ENCODE data around the gene KCNB1.

The KCNB1 gene

DNA sequence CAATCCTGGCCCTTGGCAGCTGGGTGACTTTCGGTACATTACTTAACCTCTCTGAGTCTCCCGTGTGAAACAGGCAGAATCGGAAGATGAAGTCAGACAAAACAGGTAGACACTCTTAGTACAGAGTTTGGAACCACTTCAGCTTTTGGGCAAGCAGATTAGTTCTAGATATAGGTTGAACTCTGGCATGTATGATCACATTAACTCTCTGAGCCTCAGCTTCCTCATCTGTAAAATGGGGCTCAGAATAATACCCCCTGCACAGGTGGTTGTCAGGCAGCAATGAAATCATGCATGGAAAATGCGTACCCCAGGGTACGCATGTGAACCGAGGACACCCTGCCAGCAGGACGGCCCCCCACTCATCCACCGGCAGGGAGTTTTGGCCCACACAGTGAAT lies 87.7 kb downstream of the KCNB1 start:
- Histone ChIP-seq H3K27me3 (ENCODE audit: control insufficient read depth, insufficient read depth, low read length) (no peaks in the 10 kb centered on the region), H3K36me3 (ENCODE audit: control insufficient read depth, low read depth, low read length) (no peaks in the 10 kb centered on the region), H3K9me3 (ENCODE audit: control insufficient read depth, low read depth, low read length) (no peaks in the 10 kb centered on the region), H3K9ac (ENCODE audit: low read length) (no peak overlapping the region), H3K4me3 (ENCODE audit: low read length) (no peak overlapping the region), H3K27ac (ENCODE audit: low read length) (no peak overlapping the region), H3K4me1 (ENCODE audit: control insufficient read depth, low read depth, low read length) (no peaks in the 10 kb centered on the region)

GRCh38 chr20:49394264-49394663 lies 88.2 kb downstream of the KCNB1 start:
- Histone ChIP-seq H3K36me3 (ENCODE audit: control insufficient read depth, low read depth, low read length) (no peaks in the 10 kb centered on the region), H3K27ac (ENCODE audit: low read length) (no peak overlapping the region), H3K4me1 (ENCODE audit: control insufficient read depth, low read depth, low read length) (no peaks in the 10 kb centered on the region), H3K9me3 (ENCODE audit: control insufficient read depth, low read depth, low read length) (no peaks in the 10 kb centered on the region), H3K4me3 (ENCODE audit: low read length) (no peak overlapping the region), H3K9ac (ENCODE audit: low read length) (no peak overlapping the region), H3K27me3 (ENCODE audit: control insufficient read depth, insufficient read depth, low read length) (no peaks in the 10 kb centered on the region)

DNA sequence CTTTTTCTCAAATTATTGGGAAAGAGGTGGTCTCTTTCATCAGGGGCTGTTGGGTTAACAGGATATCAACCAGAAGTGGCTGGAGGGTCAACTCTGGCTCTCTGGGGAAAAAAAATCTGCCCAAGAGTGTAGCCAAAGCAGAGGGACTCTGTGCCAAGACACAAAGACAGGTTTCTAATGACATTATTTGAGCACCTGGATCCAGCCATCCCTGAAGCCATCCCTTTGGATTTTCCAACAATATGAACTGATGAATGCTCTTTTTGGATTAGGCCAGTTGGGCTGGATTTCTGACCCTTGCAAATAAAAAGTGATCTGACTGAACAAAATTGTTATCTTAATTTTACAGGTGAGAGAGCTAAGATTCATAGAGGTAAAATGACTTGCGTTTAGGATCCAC lies 88.7 kb downstream of the KCNB1 start:
- H3K9me3 ChIP-seq (ENCODE audit: control insufficient read depth, low read depth, low read length), result no peaks in the 10 kb centered on the region
- H3K4me3 ChIP-seq (ENCODE audit: low read length), result no peak overlapping the region

GRCh38 chr20:49392745-49393144 lies 89.7 kb downstream of the KCNB1 start:
- H3K27ac ChIP-seq (ENCODE audit: low read length), result no peak overlapping the region
- no peak overlapping the region for H3K4me3 ChIP-seq (ENCODE audit: low read length)
- H3K9ac ChIP-seq (ENCODE audit: low read length), result no peak overlapping the region
- H3K36me3 ChIP-seq (ENCODE audit: control insufficient read depth, low read depth, low read length), result no peaks in the 10 kb centered on the region
- no peaks in the 10 kb centered on the region for H3K9me3 ChIP-seq (ENCODE audit: control insufficient read depth, low read depth, low read length)
- H3K4me1 ChIP-seq (ENCODE audit: control insufficient read depth, low read depth, low read length), result no peaks in the 10 kb centered on the region
- no peaks in the 10 kb centered on the region for H3K27me3 ChIP-seq (ENCODE audit: control insufficient read depth, insufficient read depth, low read length)

More for the DNA sequence above, 88.7 kb downstream of the KCNB1 start:
- Histone ChIP-seq H3K27ac (ENCODE audit: low read length) (no peak overlapping the region), H3K9ac (ENCODE audit: low read length) (no peak overlapping the region), H3K27me3 (ENCODE audit: control insufficient read depth, insufficient read depth, low read length) (no peaks in the 10 kb centered on the region), H3K36me3 (ENCODE audit: control insufficient read depth, low read depth, low read length) (no peaks in the 10 kb centered on the region), H3K4me1 (ENCODE audit: control insufficient read depth, low read depth, low read length) (no peaks in the 10 kb centered on the region)

DNA sequence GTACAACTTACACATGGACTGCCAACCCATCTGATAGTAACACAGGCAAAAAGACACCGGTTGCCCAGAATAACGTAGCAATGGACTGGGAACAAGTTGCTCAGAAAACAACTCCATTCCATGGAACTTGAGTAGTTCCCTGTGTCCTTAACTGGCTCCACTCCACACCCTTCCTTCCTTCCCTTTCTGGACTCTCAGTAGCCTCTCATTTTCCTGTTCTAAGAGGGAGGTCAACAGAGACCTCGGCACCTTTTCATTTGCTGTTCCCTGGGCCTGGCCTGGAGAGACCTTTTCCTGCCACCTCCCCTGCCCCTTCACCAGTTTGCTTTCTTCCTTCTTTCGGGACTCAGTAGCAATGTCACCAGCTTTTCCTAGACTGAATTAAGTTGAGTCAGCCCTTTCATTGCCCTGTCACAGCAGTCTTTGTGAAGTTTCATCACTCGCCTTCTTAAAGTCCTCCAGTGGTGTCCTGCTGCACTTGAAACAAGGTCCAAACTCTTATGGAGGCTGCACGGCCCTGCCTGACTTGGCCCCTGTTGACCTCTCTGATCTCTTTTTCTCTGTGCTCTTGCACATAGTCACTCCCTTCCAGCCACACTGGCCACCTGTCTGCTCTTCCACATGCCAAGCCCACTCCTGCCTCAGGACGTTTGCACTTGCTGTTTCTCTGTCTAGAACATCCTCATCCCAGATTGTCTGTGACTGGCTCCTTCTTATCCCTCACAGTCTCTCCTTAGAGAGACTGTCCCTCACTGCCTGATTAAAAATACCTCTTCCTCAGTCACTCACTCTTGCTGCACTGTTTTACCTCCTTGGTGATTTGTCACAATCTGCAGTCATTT lies 90.8 kb downstream of the KCNB1 start:
- H3K4me1 ChIP-seq (ENCODE audit: control insufficient read depth, low read depth, low read length), result no peaks in the 10 kb centered on the region

GRCh38 chr20:49389854-49390253 lies 92.6 kb downstream of the KCNB1 start:
- Histone ChIP-seq H3K27ac (ENCODE audit: low read length) (no peak overlapping the region), H3K4me3 (ENCODE audit: low read length) (no peak overlapping the region), H3K27me3 (ENCODE audit: control insufficient read depth, insufficient read depth, low read length) (no peaks in the 10 kb centered on the region), H3K9me3 (ENCODE audit: control insufficient read depth, low read depth, low read length) (no peaks in the 10 kb centered on the region), H3K9ac (ENCODE audit: low read length) (no peak overlapping the region), H3K4me1 (ENCODE audit: control insufficient read depth, low read depth, low read length) (peaks cover 2% of the 10 kb centered on the region), H3K36me3 (ENCODE audit: control insufficient read depth, low read depth, low read length) (no peaks in the 10 kb centered on the region)

More for the DNA sequence above, 90.8 kb downstream of the KCNB1 start:
- no peak overlapping the region for H3K27ac ChIP-seq (ENCODE audit: low read length)
- H3K9ac ChIP-seq (ENCODE audit: low read length), result no peak overlapping the region
- H3K36me3 ChIP-seq (ENCODE audit: control insufficient read depth, low read depth, low read length), result no peaks in the 10 kb centered on the region
- H3K9me3 ChIP-seq (ENCODE audit: control insufficient read depth, low read depth, low read length), result no peaks in the 10 kb centered on the region
- no peak overlapping the region for H3K4me3 ChIP-seq (ENCODE audit: low read length)
- H3K27me3 ChIP-seq (ENCODE audit: control insufficient read depth, insufficient read depth, low read length), result no peaks in the 10 kb centered on the region

DNA sequence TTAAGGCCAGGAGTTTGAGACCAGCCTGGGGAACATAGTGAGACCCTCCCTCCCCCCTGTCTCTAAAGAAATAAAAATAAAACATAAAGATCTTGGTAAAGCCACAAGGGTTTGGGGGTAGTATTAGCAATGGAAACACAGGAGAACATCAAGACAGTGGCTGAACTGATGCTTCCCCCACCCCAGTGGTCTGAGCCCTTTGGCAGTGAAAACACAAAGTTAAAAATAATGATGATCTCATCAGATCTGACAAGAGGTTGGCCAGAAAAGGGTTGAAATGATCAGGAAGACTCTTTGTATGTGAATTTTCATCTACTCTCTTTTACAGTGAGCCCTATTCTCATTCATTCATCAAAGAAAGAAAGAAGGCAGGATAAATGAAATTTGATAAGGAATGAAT lies 93.7 kb downstream of the KCNB1 start:
- Histone ChIP-seq H3K36me3 (ENCODE audit: control insufficient read depth, low read depth, low read length) (no peaks in the 10 kb centered on the region), H3K4me1 (ENCODE audit: control insufficient read depth, low read depth, low read length) (peaks cover 5% of the 10 kb centered on the region), H3K27ac (ENCODE audit: low read length) (no peak overlapping the region), H3K27me3 (ENCODE audit: control insufficient read depth, insufficient read depth, low read length) (no peaks in the 10 kb centered on the region), H3K9me3 (ENCODE audit: control insufficient read depth, low read depth, low read length) (no peaks in the 10 kb centered on the region), H3K9ac (ENCODE audit: low read length) (no peak overlapping the region), H3K4me3 (ENCODE audit: low read length) (no peak overlapping the region)

GRCh38 chr20:49387581-49387939 lies 94.9 kb downstream of the KCNB1 start:
- H3K27me3 ChIP-seq (ENCODE audit: control insufficient read depth, insufficient read depth, low read length), result no peaks in the 10 kb centered on the region
- H3K9me3 ChIP-seq (ENCODE audit: control insufficient read depth, low read depth, low read length), result no peaks in the 10 kb centered on the region
- no peak overlapping the region for H3K9ac ChIP-seq (ENCODE audit: low read length)
- peaks cover 5% of the 10 kb centered on the region for H3K4me1 ChIP-seq (ENCODE audit: control insufficient read depth, low read depth, low read length)
- no peaks in the 10 kb centered on the region for H3K36me3 ChIP-seq (ENCODE audit: control insufficient read depth, low read depth, low read length)
- H3K27ac ChIP-seq (ENCODE audit: low read length), result no peak overlapping the region
- H3K4me3 ChIP-seq (ENCODE audit: low read length), result no peak overlapping the region

- H3K36me3 ChIP-seq (ENCODE audit: control insufficient read depth, low read depth, low read length), result no peaks in the 10 kb centered on the region
Observed at GRCh38 chr20:49386848-49387580, 95.5 kb downstream of the KCNB1 start.

GRCh38 chr20:49385465-49385864 lies 97.0 kb downstream of the KCNB1 start:
- Histone ChIP-seq H3K9ac (ENCODE audit: low read length) (no peak overlapping the region), H3K36me3 (ENCODE audit: control insufficient read depth, low read depth, low read length) (no peaks in the 10 kb centered on the region), H3K27ac (ENCODE audit: low read length) (no peak overlapping the region), H3K27me3 (ENCODE audit: control insufficient read depth, insufficient read depth, low read length) (no peaks in the 10 kb centered on the region), H3K4me1 (ENCODE audit: control insufficient read depth, low read depth, low read length) (peaks cover 5% of the 10 kb centered on the region), H3K9me3 (ENCODE audit: control insufficient read depth, low read depth, low read length) (no peaks in the 10 kb centered on the region), H3K4me3 (ENCODE audit: low read length) (no peak overlapping the region)

More at GRCh38 chr20:49386848-49387580, 95.5 kb downstream of the KCNB1 start:
- Histone ChIP-seq H3K4me1 (ENCODE audit: control insufficient read depth, low read depth, low read length) (peaks cover 5% of the 10 kb centered on the region), H3K9me3 (ENCODE audit: control insufficient read depth, low read depth, low read length) (no peaks in the 10 kb centered on the region), H3K27me3 (ENCODE audit: control insufficient read depth, insufficient read depth, low read length) (no peaks in the 10 kb centered on the region), H3K27ac (ENCODE audit: low read length) (no peak overlapping the region), H3K9ac (ENCODE audit: low read length) (no peak overlapping the region), H3K4me3 (ENCODE audit: low read length) (no peak overlapping the region)

- Histone ChIP-seq H3K27me3 (ENCODE audit: control insufficient read depth, insufficient read depth, low read length) (no peaks in the 10 kb centered on the region), H3K27ac (ENCODE audit: low read length) (no peak overlapping the region), H3K36me3 (ENCODE audit: control insufficient read depth, low read depth, low read length) (no peaks in the 10 kb centered on the region), H3K9me3 (ENCODE audit: control insufficient read depth, low read depth, low read length) (no peaks in the 10 kb centered on the region), H3K4me1 (ENCODE audit: control insufficient read depth, low read depth, low read length) (peaks cover 5% of the 10 kb centered on the region), H3K4me3 (ENCODE audit: low read length) (no peak overlapping the region), H3K9ac (ENCODE audit: low read length) (no peak overlapping the region)
Observed at GRCh38 chr20:49384437-49385434, 97.7 kb downstream of the KCNB1 start.

All from iPS-18a (cell line).